Lower leg skin (tissue), 4 donors: ENCODE results near the gene SAMSN1. TPM values are rescaled to one million over a fixed set of nuclear protein-coding genes. Genes with fewer than 3 reads are reported as not detected.

ENCODE experiments used
- DNase-seq, 2 donors: peaks; one replicate each; pipeline ENCODE4 v3.0.0-alpha.2; 2019; ENCODE audit warnings: low spot score in 2 of 2
- H3K4me3 ChIP-seq: fragments of 200-600 bp; sonication (generic); 2 replicates; pipeline ENCODE4 v1.5.1; 2017; ENCODE audit warnings: mild to moderate bottlenecking, low read depth; ENCODE audit not compliant: poor library complexity, severe bottlenecking
- CTCF ChIP-seq, 3 donors: fragments of 450-650 bp; IDR thresholded peaks; one replicate each; pipeline ENCODE4 v1.5.1; 2016; ENCODE audit warnings: antibody characterized with exemption in 3 of 3, mild to moderate bottlenecking in 3 of 3, moderate library complexity in 2 of 3
- POLR2A ChIP-seq, 2 donors: fragments of 450-650 bp; IDR thresholded peaks; one replicate each; pipeline ENCODE4 v1.6.1; 2016 to 2017; ENCODE audit warnings: antibody characterized with exemption in 2 of 2, mild to moderate bottlenecking in 1 of 2, moderate library complexity in 1 of 2
- whole genome bisulfite sequencing, 2 donors: methylation state at CpG; one replicate each; pipeline ENCODE4 v1.1.5; 2018; 5-methylcytosine and 5-hydroxymethylcytosine counted together
- intact Hi-C: fragments of 100-400 bp; cut with DNase I; formaldehyde crosslinking; loops from one replicate; pipeline ENCODE4 v1.15.0; 2023; ENCODE audit warnings: low total_unique reads
- total RNA-seq, 4 donors: library from RNA; depleted of rRNA; stranded (reverse); fragments of >200 nt; gene quantifications; one replicate each; pipeline ENCODE4 v1.1.0, GENCODE V29; 2016

Gene SAMSN1
- total RNA-seq, 4 donors from 2014 or later: 0.88 to 3.4 (median 2.0) TPM

- no peak for DNase-seq
- H3K4me3 ChIP-seq: no peak overlapping the region
- intact Hi-C loops: no loop called here
- no peak for TF ChIP-seq CTCF (IDR thresholded peaks at IDR 0.05)
- TF ChIP-seq POLR2A (IDR thresholded peaks at IDR 0.05): no peak
Observed at GRCh38 chr21:14562959-14563358, 16.8 kb upstream of the SAMSN1 start.

- no peak overlapping the region for H3K4me3 ChIP-seq
- TF ChIP-seq POLR2A (IDR thresholded peaks at IDR 0.05): no peak
- no peak for TF ChIP-seq CTCF (IDR thresholded peaks at IDR 0.05)
- DNase-seq: no peak
- 60 to 73% methylated on average over 4 of the region's 4 CpGs for WGBS, 2 donors
- intact Hi-C loops: no loop called here
Observed at GRCh38 chr21:14560555-14560954, 14.4 kb upstream of the SAMSN1 start.

- no peak for TF ChIP-seq POLR2A (IDR thresholded peaks at IDR 0.05)
- no peak for TF ChIP-seq CTCF (IDR thresholded peaks at IDR 0.05)
- no peak overlapping the region for H3K4me3 ChIP-seq
- intact Hi-C loops: no loop called here
- no peak for DNase-seq
Observed at GRCh38 chr21:14560139-14560538, 14.0 kb upstream of the SAMSN1 start.

GRCh38 chr21:14559102-14559501 lies 13.0 kb upstream of the SAMSN1 start:
- no peak overlapping the region for H3K4me3 ChIP-seq
- no peak for DNase-seq
- intact Hi-C loops: no loop called here
- no peak for TF ChIP-seq CTCF (IDR thresholded peaks at IDR 0.05)

GRCh38 chr21:14557413-14557812 lies 11.3 kb upstream of the SAMSN1 start:
- TF ChIP-seq CTCF (IDR thresholded peaks at IDR 0.05) (no peak), POLR2A (IDR thresholded peaks at IDR 0.05) (no peak)
- WGBS, 2 donors: 82 to 84% methylated on average over 5 of the region's 5 CpGs
- no peak for DNase-seq
- intact Hi-C loops: no loop called here
- H3K4me3 ChIP-seq: no peak overlapping the region

GRCh38 chr21:14554948-14555347 lies 8.8 kb upstream of the SAMSN1 start:
- no peak overlapping the region for H3K4me3 ChIP-seq
- WGBS, 2 donors: 25 to 55% methylated on average over 1 of the region's 1 CpG
- no peak for DNase-seq
- intact Hi-C loops: no loop called here
- TF ChIP-seq POLR2A (IDR thresholded peaks at IDR 0.05) (no peak), CTCF (IDR thresholded peaks at IDR 0.05) (no peak)
